Stimulated activated CD4-positive, alpha-beta T cell treated with anti-CD3 and anti-CD28 coated beads, Interleukin-4, amount 100 ng/mL, for 48 hours (primary cell): ENCODE measurements around the gene TRAPPC11.

ENCODE experiments used
- DNase-seq, 2 donors: peaks; one replicate each; pipeline ENCODE4 v3.0.0-alpha.2; 2020; ENCODE audit warnings: low read depth in 2 of 2

TRAPPC11 gene

DNA sequence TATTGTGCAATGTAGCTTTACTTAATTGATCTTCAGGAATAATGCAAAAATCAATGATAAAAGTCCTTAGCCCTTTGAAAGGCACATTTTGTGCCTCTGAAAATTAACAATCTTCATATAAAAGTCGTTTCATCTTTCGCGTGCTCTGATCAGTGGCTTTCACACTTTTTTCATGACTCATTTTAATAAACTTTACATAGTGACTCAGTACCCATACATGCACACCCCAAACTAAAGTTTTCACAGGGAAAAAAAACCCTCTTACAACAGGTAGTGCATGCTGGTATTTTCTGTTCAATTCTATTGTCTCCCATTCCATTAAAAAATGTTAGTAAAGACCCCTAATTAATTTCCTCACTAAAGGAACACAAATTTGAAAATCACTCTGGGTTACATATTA is 21.6 kb upstream of the TRAPPC11 start:
- no peak for DNase-seq

DNA sequence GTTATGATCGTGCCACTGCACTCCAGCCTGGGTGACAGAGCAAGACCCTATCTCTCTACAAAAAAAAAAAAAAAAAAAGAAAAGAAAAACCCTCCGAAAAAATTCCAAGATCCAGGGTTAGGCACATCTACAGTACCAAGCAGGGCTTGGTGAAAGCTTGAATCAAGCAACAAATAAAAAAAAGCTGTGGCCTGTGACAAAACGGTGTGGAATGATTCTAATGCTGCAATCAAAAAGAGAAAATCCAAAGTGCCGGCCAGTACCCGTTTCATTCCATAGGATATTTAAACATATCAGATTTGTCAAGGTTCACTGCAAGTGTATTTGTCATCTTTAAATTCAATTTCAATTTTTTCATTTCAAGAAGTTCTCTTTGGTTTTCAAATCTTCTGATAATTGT is 20.7 kb upstream of the TRAPPC11 start:
- DNase-seq = no peak

GRCh38 chr4:183639291-183639690 is 19.8 kb upstream of the TRAPPC11 start:
- DNase-seq = no peak

DNA sequence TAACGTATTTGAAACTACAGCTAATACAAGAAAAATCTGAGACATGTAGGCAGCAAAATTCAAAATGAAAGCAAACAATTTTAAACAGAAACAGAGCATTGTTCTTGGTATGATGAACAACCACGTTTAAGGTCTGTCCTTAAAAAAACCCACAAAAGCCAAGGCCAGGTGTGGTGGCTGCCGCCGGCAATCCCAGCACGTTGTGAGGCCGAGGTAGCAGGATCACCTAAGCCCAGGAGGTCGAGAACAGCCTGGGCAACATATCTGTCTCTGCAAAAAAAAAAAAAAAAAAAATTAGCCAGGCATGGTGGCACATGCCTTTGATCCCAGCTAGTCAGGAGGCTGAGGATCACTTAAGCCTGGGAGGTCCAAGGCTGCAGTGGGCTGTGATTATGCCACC is 13.8 kb upstream of the TRAPPC11 start:
- DNase-seq = no peak

DNA sequence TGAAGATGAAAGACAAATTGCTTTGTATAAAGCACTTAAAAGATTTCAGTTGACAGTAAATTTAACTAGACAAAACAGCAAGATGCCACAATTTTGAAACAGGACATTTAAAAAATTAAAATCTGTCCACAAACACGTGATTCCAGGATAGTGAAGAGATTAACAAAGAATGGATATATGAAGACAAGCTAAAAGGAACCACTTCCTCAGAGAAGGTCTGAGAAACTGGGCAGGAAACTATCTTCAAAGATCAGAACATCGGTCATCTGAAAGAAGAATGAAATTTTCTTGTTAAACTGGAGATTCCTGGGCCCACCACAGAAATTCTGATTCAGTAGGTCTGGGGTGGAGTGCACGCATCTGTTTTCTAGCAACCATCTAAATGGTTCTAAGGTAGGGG is 1.5 kb upstream of the TRAPPC11 start:
- DNase-seq = no peak

- no peak for DNase-seq
These were observed 598 bp upstream of the TRAPPC11 start for GRCh38 chr4:183658362-183659028.

DNA sequence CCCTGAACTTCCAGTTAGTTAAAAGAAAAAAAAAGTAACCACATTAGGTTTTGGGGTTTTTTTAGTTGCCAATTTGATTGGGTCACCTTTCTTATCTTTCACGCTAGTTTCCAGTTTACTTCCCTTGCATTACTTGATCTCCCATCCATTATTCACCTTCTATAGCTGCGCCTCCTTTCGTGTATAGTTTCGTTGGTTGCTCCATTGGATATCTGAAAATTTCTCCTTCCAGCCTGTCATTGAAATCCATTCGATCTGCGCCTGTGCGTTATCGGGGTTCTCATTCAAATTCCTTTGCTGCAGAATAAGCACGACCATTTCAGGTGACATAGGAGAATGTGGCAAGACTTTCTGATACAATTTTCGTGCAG is 764 bp downstream of the TRAPPC11 start:
- no peak for DNase-seq

GRCh38 chr4:183666088-183666487 is 7.0 kb downstream of the TRAPPC11 start:
- DNase-seq = no peak

- no peak for DNase-seq
These were observed 11.2 kb downstream of the TRAPPC11 start for GRCh38 chr4:183670251-183670650.

GRCh38 chr4:183670960-183671555 is 12.0 kb downstream of the TRAPPC11 start:
- DNase-seq = no peak

- no peak for DNase-seq
These were observed 15.1 kb downstream of the TRAPPC11 start for GRCh38 chr4:183674153-183674552.

DNA sequence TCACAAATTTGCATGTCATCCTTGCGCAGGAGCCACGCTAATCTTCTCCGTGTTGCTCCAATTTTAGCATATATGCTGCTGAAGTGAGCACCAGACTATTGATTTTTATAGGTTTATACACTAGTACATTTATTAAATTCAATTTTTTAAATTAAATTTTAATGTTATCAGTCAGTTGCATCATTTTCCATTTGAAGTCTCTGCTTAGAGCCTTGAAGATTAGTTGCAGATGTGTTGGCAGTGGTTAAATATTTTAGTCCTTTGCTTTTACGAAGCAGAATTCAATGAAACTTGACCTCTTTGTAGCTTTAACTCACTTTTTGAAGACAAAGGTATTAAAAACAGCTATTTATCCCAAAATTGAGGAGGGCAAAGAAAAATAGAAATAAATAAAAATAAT is 16.5 kb downstream of the TRAPPC11 start:
- DNase-seq = no peak

- no peak for DNase-seq
These were observed 22.0 kb downstream of the TRAPPC11 start for GRCh38 chr4:183681119-183681518.

DNA sequence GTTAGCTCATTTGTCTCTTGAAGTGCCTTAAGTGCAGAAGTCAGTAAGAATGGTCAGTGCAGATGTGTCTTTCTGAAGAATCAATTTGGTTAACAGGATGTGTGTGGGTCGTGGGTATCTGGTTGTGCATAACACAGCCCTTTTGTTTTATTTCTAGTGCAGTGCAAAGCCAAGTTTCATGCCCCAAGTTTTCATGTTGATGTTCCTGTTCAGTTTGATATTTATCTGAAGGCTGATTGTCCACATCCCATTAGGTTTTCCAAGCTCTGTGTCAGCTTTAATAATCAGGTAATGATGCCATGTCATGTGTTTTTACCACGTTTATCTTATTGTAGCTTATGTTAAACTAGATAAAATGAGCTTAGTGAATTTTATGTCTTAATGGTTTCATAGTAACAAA is 27.4 kb downstream of the TRAPPC11 start:
- DNase-seq = no peak

GRCh38 chr4:183688216-183688615 is 29.1 kb downstream of the TRAPPC11 start:
- DNase-seq = no peak

DNA sequence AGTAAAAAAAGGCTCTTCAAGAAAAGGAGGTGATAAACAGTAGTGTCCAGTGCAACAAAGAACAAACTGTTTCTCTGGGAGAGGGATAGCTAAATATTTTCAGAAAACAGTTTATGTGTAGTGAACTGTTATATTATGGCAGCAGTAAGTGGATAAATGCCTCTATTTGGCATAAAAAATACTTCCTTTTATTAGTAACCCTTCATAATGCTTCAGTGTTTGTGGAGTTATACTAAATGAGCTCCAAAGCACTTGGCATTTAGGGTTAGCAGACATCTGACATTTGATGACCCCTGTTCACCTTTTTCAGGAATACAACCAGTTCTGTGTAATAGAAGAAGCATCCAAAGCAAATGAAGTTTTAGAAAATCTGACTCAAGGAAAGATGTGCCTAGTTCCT is 31.9 kb downstream of the TRAPPC11 start:
- DNase-seq = no peak

GRCh38 chr4:183691897-183692296 is 32.8 kb downstream of the TRAPPC11 start:
- DNase-seq = no peak

DNA sequence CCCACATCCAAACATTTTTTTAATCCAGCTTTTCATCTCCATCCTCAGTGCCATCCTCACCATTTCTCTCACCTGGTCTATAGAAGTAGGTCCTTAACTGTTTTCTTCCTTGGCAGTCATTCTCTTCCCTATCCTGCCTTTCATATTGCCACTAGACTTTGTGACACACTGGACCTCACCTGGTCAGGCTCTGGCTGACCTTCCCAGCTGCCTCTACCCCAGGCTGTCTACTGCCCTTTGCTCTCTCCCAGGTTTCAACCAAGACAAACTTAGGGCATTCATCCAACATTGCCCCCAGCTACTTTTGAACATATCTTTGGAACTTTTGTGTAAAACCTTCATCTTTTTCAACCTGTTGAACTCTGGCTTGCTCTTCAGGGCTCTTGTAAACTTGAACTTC is 39.8 kb downstream of the TRAPPC11 start:
- no peak for DNase-seq

DNA sequence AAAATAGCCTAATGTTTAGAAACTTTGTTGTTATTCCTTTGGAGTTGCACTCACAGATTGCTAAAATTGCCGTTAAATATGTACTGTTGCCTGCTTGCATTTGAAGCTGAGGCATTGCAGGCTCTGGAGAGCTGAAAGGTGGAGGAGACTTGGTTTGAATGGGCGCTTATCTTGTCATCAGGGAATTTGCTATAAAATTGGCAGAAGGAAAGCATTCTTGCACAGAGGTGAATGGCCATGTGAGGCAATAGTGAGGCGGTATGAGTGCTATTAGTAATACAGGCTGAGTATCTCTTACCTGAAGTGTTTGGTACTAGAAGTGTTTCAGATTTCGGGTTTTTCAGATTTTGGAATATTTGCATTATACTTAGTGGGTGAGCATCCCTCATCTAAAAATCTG is 41.3 kb downstream of the TRAPPC11 start:
- DNase-seq = no peak

DNA sequence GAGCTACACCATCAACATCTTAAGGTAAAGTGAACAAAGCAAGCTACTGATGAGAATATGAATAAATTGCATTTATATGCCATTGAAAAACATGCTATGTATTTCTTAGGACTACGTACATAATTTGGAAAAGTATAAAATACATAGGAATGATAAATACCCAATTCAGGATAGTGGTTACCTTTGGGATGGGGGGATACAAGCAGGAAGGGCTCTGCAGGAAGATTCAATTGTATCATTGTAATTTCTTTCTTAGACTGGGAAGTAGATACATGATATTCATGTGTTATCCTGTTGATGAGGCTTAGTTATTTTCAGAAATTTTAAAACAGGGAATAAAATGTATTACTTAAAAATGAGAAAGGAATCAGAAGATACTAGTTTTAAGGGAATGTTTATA is 43.4 kb downstream of the TRAPPC11 start:
- no peak for DNase-seq

GRCh38 chr4:183714626-183715025 is 55.5 kb downstream of the TRAPPC11 start:
- no peak for DNase-seq

- DNase-seq = no peak
These were observed 57.2 kb downstream of the TRAPPC11 start for GRCh38 chr4:183716302-183716701.

DNA sequence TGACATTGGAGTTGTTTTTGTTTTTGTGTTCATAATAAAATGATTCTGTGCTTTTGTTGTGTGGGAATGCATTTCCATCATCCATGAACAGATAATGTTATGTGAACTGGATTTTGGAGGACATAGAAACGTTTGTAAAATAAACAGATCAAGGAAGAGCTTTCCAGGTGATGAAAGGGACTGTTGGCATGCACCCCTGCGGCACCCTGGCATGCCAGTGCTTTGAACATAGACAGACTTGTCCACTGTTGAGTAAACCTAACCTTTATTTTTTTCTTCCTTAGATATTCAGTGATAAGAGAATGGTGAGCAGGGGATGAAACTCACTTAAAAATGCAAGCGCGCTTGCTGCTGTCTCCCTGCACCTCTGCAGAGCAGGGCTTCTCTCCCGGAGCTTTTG is 59.8 kb downstream of the TRAPPC11 start:
- no peak for DNase-seq
